ENCODE results near the gene SLAMF9.

Gene SLAMF9

DNA sequence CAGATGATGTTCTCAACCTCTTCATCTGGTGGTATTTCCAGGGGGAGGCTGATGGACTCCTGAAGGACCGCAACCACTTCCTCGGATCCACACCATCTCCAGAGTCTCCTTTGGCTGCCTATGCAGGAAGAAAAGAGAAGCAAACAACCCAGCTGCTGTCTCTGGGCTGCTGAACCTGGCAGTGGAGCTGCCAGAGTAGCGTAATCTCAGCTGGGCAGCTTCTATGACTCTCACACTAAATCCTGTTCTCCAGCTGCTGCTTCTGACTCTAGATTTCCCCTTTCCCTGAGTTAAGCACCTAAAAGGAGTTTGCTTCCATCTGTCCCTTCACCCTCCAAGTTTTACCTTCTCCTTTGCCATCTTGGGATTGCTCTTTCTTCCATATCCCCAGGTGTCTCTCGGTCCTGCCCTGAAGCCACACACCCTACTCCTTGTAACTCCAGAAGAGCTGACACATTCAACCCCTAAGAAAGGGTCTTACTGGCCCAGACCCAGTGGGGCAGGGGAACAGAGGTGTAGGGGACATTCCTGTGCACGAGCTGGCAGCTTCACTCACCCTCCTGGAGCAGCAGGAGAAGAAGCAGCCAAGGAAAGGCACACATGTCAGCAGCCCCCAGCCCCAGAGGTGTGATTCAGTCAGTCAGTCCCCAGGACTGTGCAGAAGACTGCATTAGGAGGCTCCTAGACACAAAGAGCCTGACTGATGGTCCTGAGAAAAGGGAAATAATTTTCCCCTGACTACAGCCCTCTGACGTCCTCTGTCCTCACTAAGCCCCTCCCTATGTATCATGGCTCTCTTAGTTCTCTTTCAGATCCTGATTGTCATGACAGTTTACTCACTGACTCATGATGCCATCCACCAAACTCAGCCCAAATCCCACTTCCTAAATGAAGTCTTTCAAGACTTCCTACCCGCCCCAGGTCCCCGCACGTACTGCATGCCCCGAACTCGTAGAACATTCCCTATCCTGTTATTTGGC, at the start of gene SLAMF9:
Gene SLAMF9 (minus strand): TSS at position 702 of the 980 bp plus-strand sequence. CDS start 100 bp downstream, at position 602.
- no peak for FAIRE-seq

DNA sequence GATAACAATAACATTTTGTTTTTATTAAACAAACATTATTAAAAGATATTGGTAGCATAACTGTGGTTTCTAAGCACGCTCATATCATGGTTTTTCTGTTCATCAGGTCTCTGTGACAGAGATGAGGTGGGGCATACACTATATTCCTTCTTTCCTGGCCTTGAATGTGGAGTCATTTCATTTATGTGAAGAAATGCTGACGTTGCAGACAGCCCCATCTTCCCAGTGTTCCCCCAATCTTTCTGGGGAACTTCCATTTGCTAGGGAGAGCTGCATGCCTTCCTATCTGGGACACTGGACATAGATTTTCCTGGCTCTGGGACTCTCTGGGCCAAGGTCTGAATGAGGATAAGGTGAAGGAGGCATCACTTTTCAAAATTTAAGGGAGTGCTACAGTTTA, 47.4 kb upstream of the SLAMF9 start:
- no peak for FAIRE-seq

DNA sequence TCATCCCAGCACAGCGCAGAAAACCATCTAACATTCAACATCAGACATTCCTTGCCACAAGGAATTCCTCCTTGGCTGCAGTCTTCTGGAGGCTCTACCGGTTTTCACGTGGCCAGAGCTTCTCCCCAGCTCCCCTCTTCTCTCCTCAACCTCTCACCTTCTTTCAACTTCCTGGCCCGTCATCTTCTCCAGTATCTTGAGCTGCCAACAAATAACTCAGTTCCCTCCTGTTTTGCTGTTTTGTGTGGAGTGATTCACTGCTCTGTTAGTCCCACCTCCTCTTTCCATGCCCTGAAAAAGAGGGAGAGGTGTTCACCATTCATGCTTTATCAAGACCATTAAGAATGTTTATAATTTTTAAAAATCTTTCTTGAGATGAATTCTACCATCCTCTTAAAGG, 45.2 kb upstream of the SLAMF9 start:
- FAIRE-seq, result no peak

DNA sequence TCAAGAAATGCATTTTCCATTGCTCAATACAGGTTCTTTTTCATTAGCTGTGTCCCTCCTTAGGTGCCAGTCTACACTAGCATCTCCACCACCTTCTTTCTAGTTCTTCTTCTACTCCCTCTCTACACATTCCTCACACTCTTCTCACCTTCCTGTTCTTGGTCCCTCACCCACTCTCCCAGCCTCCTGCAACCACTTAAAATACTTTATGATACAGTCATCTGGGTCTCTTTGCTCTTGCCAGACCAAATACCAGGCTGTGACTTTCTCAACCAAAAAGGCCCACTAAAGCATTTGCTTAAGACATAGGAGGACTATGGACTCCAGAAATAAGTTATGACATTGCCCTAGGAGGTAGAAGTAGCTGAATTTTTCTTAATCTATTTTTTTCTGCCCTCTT, 42.6 kb upstream of the SLAMF9 start:
- no peak for FAIRE-seq

DNA sequence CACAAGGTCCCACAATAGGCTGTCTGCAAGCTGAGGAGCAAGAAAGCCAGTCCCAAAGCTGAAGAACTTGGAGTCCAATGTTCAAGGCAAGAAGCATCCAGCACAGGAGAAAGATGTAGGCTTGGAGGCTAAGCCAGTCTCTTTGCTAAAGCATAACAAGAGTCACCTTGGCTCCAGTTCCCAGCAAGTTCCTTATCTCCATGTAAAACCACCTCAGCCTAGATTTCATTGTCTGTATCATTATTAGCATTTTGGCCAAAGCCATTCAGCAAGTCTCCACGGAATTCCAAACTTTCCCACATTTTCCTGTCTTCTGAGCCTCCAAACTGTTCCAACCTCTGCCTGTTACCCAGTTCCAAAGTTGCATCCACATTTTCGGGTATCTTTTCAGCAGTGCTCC, 40.9 kb upstream of the SLAMF9 start:
- no peak for FAIRE-seq

DNA sequence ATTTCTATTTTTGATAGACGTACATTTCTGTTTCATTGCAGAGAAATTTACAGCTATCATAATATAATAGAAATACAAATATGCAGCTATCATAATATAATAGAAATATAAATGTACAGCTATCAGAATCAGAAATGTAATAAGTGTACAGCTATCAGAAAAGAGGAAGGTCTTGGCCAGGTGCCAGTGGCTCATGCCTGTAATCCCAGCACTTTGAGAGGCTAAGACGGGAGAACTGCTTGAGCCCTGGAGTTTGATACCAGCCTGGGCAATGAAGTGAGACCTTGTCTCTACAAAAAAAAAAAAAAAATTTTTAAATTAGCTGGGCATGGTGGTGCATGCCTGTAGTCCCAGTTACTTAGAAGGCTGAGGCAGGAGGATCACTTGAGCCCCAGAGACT, 39.9 kb upstream of the SLAMF9 start:
- FAIRE-seq, result no peak

DNA sequence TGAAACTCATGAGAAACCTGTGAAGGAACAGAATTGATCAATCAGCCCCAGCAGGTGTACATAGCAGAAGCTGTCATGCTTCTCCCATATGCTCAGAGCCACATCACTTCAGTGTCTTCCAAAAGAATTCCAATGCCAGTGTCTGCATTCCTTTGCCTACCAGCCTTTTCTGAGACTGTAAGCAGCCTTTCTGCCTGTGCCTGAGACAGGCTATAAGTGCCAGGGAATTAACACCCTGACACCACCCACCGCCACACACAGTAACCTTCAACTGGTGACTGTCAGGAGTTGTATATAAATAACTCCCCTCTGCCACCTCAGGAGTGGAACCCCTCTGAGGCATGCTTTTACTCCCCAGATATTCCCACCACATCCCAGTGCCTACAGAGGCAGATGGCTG, 38.1 kb upstream of the SLAMF9 start:
- no peak for FAIRE-seq

DNA sequence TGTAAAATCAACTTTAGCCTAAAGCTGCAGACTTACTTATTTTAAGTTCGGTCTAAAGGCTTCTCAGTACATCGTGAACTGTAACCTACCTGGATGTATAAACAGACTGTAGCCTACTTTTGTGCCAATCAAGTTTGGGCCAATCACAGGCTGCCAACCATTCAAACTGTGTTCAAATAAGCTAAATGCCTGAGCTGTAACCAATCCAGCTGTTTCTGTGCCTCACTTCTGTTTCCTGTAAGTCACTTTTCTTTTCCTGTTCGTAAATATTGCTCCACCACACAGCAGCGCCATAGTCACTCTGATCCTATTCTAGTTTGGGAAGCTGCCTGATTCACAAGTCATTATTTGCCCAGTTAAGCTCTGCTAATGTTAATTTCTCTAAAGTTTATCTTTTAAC, 37.5 kb upstream of the SLAMF9 start:
- no peak for FAIRE-seq

DNA sequence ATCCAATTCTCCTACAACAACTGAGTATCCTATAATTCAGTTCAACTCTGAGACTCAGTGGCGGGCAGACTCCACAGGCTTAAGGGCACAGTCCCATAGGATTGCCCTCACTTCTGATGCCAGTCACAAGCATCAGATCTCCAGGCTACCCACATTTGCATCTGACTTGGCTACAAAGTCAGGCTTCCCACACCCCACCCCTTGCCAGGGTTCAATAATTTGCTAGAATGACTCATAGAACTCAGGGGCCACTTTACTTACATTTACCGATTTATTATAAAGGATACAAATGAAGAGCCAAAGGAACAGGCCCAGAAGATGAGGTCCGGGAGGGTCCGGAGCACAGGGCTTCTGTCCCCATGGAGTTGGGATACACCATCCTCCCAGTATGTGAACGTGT, 36.0 kb upstream of the SLAMF9 start:
- FAIRE-seq, result no peak

DNA sequence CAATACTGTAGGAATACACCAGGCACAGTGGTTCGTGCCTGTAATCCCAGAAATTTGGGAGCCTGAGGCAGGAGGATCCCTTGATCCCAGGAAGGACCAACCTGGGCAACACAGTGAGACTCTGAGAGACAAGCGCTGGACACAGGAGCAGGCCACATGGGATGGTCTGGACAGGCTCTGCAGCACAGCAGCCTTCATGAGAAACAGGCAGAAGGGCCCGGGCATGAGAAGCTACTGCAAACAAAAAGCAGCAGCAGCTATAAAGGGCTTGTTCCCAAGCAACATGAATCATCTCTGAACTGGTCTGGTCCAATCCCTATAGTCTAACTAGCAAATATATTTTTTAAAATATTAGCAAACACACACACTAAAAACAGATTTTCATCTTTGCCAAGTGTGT, 35.5 kb upstream of the SLAMF9 start:
- no peak for FAIRE-seq

DNA sequence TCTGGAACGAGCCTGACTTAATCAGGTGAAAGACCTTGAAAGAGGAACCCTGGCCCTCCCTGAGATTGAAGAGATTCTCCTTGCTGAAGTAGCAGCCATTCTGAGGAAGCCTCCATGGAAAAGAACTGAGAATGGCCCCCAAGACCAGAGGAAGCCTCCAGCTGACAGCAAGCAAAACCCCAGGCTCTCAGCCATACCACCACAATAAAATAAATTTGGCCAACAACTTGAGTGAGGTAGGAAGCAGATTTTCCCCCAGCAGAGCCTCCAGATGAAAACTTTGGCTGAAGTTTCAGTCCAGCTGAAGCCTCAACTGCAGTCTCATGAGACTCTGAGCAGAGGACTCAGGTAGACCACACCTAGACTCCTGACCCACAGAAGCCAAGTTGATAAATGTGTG, 34.0 kb upstream of the SLAMF9 start:
- FAIRE-seq, result no peak

DNA sequence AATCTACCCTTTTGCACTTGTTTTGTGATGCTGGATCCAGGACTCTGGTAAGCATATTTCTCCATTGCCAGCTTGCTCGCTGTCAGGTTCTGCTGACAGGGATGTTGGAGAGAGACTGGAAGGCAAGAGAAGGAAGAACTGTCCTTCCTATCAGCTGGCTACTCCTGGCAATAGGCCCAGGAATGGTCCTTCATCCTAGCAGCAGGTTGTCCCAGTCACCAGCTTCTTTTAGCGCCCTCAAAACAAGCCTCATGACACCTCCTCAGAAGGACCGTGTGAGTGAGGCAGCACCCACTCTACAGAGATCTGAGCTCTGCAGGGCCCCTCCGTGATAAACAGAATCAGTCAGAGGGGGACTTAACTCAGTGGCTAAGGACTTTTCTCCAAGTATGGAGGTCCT, 33.1 kb upstream of the SLAMF9 start:
- no peak for FAIRE-seq

DNA sequence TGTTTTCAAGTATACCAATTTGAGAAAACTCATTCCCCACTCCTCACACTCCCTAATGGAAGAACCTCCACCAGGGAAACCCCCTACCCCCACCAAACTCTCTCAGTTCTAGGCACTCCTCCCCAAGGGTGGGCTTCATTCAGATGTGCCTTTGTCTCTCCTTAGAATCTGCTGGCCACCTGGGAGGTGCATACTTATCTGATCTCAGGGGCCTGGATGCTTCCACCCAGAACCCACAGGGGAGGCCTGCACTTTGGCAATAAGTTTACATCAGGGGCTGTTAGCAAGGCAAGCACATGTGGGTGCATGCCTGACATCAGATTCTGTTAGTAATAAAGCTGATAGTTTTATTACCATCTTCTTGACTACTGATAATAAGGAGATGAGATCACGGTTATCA, 32.5 kb upstream of the SLAMF9 start:
- FAIRE-seq, result no peak

DNA sequence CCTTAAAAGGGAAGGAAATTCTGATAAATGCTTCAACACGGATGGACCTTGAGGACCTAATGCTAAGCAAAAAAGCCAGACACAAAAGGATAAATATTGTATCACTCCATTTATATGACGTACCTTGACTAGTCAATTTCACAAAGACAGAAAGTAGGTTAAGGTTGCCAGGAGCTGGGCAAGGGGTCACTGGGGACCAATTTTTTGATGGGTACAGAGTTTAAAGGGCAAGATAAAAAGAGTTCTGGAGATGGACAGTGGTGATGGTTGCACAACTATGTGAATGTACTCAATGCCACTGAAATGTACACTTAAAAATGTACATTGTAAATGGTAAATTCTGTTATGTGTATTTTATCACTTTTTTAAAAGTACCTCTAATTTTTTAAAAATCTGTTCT, 32.1 kb upstream of the SLAMF9 start:
- no peak for FAIRE-seq

DNA sequence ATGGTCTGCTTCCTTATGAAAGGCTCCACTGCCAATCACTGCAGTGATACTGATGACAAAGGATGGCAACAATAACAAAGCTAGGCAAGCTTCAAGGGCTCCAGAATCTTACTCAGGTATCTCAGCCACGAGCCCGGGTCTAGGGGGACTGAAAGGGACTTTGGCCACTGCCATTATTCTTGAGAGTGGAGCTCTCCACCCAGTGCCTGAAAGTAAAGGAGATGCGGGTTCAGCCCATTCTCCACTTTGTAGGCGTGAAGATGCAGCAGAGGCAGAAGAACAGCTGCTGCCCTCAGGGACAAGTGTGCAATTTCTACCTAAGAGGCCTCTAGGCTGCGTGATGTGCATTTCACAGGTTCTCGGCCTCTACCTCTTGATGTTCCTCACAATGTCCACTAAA, 31.4 kb upstream of the SLAMF9 start:
- FAIRE-seq, result no peak

DNA sequence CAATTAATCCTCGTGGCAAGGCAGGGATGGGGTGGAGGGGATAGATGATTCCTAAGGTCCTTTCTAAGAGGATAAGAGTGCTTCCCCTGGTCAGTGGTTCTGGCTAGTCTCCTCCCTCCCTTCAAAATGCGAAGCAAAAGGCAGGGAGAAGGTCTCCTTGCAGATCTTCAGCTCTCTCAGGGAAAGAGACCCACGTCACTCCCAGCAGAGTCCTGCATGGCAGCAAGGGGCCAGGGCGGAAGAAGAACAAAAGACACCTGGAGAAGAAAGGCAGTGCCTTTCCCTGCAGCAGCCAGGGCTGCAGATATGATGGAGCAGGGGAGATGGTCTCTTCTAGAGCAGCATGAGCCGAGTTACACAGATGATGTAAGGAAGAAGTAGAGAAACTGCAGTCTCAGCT, 29.6 kb upstream of the SLAMF9 start:
- no peak for FAIRE-seq

DNA sequence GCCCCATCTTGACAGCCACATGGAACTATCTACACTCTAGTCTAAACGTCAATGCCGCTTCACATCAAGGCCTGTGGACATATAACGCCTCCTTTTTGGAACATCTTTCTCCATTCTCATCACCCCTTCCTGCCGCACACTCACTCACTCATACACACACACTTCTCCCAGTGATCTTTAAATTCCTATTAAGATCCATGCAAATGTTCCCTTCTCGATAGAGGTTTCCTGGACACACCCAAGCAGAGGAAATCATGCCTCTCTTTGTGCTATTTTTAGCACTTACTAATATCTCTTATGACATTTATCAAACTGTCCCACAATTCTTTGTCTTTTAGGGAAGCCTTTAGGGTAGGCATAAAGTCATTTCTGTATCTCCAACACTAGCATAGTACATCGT, 28.2 kb upstream of the SLAMF9 start:
- no peak for FAIRE-seq

DNA sequence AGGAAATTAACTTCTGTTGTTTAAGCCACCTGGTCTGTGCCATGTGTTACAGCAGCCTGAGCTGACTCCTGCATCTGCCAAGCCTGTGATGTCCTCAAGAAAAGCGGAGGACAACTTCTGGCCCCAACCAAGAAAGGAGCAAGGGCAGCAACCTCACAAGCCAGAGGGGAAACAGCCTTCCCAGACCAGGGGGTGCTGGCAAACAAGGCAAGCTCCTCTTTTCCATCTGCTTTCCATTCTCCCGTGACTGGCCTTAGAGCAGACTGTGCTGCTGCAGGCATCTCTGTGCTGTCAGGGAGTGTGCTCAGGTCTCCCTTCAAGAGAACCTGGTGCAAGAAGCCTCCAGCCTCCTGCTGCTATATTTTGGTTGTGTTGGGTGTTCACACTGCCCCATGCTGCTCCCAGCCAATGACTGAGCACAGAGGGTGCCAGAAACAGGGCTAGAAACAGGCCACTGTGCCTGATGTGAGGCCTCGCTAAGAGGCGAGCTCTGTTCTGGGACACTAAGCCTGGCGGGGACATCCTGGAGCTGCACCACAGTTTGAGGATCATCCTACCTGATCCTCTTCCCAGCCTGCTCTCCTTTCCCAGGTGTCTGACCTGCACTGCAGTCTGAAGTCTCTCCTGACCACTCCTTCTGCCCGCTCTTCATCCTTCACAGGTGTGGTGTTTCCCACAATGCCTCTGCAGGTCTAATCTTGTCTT, 27.5 kb upstream of the SLAMF9 start:
- no peak for FAIRE-seq

DNA sequence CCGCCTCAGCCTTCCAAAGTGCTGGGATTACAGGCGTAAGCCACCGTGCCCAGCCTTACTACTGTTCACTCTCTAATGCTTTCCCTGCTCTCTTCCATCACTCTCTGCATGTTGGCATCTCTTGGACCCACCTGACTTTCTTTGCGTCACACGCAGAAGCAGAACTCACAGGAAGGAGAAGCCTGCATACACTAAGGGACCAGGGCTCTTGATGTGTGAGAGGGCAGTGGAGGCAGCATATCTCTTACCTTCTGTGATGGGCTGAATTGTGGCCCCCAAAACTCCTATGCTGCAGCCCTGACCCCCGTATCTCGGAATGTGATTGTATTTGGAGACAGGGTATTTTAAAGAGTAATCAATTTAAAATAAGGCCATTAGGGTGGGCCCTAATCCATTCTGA, 26.7 kb upstream of the SLAMF9 start:
- no peak for FAIRE-seq

DNA sequence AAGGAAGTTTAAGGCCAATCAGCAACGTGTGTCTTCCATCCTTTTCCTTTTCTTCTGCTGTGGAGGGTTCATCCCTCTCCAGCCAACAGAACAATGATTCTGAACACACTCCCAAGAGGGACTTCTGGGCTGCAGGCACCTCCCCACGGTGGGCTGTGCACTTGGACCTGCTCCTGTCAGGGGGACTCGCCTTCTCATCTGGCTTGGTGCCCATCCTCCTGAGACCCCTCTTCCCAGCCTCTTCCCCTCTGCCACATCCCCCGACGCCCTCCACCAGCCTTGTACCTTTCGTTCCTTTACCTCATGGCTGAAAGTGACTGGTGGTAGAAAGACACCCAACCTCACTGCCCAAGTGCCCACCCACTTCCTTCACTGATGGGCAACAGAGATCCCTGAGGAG, 26.0 kb upstream of the SLAMF9 start:
- no peak for FAIRE-seq

DNA sequence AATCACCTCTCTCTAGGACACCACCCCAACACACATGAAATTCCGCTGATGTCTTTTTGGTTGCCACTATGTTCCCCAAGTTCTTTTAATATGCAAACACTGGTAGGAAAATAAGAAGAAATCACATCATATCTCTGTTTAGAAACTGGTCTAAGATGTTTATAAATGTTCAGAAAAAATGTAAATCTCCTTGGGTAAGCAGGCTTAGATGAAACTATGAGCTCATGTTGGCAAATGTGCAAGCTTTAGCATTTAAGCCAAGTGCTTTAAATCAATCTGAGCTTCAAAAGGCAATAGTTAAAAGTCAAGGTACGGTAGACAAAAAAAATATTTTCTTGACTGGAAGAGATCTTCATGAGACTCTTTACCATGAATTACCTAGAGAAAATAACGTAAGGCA, 25.2 kb upstream of the SLAMF9 start:
- FAIRE-seq, result no peak

DNA sequence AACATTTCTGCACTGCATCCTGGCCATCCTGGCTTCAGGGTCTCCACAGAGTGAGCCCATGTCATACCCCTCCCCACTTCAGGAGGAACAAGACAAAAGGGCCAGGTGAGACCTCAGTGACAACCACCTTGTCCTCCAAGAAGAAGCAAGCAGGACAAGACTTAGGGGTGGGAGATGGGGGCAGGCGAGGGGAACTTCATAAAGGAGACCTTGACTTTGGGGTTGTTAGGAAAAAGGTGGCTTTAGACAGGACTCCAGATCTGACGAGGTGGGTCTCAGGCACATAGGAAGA, 24.0 kb upstream of the SLAMF9 start:
- no peak for FAIRE-seq

DNA sequence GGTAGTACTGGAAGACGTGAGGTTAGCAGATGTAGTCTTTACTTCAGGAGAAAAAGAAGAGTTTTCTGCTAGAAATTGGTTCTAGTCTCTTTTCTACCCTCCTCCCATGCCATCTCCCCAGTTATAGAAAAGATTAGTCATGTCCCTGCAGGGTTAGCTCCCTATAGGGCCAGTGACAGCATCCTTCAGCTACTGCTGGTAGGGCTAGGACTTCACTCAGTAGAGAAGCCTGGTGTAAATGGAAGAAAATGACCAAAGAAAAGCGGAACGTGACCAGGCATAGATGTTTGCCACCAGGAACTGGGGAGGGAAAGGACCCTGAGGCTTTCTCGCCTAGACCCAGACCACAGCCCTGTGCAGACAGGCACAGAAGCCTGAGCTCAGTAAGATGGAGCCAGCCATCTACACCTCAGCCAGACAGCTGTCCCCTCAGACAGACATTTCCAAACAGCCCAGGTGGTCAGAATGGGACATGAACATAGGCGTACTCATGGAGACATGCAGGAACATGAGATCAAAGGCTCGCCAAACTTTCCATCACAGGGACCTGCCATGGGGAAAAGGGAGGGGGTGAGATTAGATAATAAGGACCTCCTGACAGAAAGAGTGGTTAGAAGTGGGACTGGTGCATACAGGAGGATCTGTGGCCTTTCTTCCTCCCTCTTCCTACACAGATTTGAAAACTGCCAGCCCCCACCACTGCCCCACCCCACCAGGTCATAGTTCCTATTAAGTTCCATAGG, 23.5 kb upstream of the SLAMF9 start:
- FAIRE-seq, result no peak
